GM10847 (cell line): ENCODE results near the gene ADSS1.

Experiments
- POLR2A ChIP-seq: IDR thresholded peaks from 2 replicates; pipeline ENCODE4 v1.6.1; 2011; ENCODE audit not compliant: insufficient read length; ENCODE audit errors: extremely low read depth

Gene ADSS1

DNA sequence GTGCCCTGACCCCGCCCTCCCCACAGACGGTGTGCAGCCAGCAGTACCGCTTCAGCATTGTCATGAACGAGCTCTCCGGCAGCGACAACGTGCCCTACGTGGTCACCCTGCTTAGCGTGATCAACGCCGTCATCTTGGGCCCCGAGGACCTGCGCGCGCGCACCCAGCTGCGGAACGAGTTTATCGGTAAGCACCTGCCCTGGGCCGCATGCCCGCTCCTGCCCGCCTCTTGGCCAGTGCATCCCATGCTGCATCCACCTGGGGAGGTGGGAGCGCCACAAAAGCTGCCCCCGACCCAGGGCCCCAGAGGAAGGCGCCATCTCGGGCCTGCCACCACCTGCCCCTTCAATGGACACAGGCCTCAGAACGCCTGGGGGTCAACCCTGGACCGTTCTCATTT lies 20.8 kb upstream of the ADSS1 start:
- no peak for TF ChIP-seq POLR2A

DNA sequence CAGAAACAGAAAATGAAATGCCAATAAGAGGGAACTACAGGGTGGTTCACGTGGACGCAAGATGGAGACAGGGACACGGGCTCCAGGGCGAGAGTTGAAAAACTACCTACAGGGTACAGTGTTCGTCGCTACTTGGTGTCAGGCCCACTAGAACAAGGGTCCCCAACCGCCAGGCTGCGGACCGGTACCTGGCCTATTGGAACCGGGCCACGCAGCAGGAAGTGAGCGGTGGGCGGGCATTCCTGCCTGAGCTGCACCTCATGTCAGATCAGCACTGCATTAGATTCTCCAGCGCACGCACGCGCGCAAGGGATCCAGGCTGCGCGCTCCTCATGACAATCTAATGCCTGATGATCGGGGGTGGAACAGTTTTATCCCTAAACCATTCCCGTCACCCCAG lies 19.8 kb upstream of the ADSS1 start:
- TF ChIP-seq POLR2A = no peak

- TF ChIP-seq POLR2A = no peak
These were observed 18.5 kb upstream of the ADSS1 start for GRCh38 chr14:104705340-104706047.

DNA sequence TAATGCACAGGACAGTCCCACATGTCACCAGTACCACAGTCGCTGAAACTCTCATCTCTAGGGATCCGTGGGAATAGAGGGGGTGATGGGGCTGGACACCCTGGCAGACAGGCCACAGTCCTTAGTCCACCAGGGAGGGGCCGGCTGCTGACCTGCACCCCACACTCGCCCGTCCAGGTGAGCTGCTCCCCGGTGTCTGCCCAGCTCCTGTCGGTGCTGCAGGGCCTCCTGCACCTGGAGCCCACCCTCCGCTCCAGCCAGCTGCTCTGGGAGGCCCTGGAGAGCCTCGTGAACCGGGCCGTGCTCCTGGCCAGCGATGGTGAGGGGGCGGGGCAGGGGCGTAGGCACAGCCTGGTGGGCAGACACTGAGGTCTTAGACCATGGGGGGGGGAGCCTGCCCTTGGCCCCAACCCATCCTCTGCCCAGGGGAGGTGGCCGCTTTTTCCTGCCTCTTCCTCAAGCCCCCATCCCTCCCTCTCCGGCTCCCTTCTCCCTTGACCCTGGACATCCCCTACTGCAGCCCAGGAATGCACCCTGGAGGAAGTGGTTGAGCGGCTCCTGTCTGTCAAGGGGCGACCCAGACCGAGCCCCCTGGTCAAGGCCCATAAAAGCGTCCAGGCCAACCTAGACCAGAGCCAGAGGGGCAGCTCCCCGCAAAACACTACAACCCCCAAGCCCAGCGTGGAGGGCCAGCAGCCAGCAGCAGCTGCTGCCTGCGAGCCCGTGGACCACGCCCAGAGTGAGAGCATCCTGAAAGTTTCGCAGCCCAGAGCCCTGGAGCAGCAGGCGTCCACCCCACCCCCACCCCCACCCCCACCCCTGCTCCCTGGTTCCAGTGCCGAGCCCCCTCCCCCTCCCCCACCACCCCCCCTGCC lies 17.1 kb upstream of the ADSS1 start:
- no peak for TF ChIP-seq POLR2A

- no peak for TF ChIP-seq POLR2A
These were observed 16.1 kb upstream of the ADSS1 start for GRCh38 chr14:104707608-104708595.

DNA sequence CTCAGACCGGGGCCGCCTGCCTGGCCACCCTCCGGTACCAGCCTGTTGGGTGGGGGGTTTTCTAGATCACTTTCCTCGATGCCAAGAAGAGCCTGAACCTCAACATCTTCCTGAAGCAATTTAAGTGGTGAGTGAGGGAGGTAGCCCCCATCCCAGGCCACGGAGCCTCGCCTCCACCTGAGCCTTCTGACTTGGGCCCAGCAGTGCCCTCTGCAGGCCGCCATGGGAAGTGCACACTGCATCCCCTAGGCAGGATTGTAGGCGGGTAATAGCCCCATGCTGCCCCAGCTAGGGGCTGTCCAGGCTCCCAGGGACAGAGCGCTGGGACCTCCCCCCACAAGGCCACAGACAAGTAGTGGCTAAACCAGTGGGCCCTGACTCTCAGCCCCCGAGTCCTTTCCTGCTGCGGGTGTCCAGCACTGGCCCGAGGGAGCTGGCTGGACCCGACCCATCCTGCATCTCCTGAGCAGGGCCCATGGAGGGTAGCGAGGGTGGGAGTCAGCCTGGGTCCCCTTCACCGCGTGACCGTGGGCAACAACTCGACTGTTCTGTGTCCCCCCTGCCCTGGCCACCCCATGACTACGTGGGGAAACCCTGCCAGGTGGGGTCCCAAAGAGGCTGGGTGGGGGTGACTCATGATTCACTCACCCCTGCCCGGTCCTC lies 15.3 kb upstream of the ADSS1 start:
- no peak for TF ChIP-seq POLR2A

- no peak for TF ChIP-seq POLR2A
These were observed 14.5 kb upstream of the ADSS1 start for GRCh38 chr14:104709387-104710039.

- TF ChIP-seq POLR2A = no peak
These were observed 13.8 kb upstream of the ADSS1 start for GRCh38 chr14:104710071-104710735.

DNA sequence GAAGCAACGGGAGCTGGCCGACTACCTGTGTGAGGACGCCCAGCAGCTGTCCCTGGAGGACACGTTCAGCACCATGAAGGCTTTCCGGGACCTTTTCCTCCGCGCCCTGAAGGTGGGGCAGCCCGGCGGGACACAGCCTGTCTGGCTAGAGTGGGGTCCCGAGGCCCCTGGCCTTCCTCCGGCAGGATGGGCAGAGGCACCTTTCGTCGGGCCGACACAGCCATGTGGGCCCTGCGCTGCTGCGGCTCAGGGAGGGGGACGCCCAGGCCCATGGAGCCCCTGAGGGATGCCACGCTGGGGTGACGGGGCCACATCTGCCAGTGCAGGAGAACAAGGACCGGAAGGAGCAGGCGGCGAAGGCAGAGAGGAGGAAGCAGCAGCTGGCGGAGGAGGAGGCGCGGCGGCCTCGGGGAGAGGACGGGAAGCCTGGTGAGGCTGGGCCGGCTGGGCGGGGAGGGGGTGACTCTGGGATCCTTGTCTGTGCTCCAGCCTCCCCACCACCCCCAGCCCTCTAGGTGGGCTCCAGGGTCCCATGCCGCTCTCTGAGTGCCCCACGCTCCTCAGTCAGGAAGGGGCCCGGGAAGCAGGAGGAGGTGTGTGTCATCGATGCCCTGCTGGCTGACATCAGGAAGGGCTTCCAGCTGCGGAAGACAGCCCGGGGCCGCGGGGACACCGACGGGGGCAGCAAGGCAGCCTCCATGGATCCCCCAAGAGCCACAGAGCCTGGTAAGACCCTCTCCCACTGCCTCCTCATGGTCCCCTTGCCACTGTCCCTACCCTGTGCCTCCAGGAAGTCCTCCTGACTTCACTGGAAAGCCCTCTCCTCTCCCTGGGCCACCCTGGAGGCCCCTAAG lies 10.9 kb upstream of the ADSS1 start:
- no peak for TF ChIP-seq POLR2A

DNA sequence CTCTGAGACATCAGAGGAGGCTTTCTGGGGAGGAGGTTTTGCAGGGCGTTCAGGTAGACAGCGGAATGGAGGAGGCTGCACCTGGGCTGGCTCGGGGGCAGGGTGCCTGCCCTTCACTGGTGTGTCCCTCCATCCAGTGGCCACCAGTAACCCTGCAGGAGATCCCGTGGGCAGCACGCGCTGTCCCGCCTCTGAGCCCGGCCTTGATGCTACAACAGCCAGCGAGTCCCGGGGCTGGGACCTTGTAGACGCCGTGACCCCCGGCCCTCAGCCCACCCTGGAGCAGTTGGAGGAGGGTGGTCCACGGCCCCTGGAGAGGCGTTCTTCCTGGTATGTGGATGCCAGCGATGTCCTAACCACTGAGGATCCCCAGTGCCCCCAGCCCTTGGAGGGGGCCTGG lies 10.0 kb upstream of the ADSS1 start:
- TF ChIP-seq POLR2A = no peak

DNA sequence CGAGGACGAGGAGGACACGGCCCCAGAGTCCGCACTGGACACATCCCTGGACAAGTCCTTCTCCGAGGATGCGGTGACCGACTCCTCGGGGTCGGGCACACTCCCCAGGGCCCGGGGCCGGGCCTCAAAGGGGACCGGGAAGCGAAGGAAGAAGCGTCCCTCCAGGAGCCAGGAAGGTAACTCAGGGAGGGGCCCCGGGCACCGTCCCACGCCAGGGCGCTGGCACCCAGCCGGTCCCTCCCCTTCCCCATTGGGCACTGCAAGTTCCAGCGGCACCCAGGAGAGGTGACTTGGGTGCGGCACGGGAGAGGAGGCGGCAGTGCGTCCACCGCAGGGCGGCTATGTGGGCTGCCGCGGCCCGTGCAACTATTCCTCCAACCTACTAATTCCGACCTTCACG lies 9.3 kb upstream of the ADSS1 start:
- no peak for TF ChIP-seq POLR2A

DNA sequence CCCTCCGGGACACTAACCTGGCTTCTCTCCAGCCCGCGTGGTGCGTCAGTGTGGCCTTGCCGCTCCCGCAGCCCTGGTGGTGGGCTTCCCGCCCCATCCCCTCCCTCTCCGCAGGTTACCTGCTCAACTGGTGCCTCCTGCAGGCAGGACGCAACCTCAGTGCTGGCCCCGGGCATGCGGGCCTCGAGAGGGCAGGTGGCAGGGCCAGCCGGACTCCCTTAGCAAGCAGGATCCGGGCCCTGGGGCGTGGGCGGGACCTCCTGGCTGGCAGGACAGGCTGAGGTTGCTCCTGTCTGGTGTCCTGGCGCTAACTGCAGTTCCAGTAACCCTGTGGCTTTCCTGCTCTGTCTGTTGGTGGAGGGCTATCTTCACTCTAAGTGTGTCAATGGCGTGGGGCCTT lies 8.6 kb upstream of the ADSS1 start:
- no peak for TF ChIP-seq POLR2A

- no peak for TF ChIP-seq POLR2A
These were observed 8.2 kb upstream of the ADSS1 start for GRCh38 chr14:104715871-104716270.
